RWPE2 (cell line): ENCODE results near the gene NDOR1.
A peak's percentile ranks its signal among the peaks of the same experiment; 100 is the strongest.

ENCODE experiments used
- ATAC-seq: fragments of 200-7000 bp; cut with Tn5 transposase; 3 replicates; pipeline ENCODE4 v1.9.1; 2021; ENCODE audit warnings: low read depth
- DNase-seq: peaks from one replicate; pipeline ENCODE4 v3.0.0-alpha.2; 2020; ENCODE audit warnings: low spot score
- H3K27ac ChIP-seq: fragments of 450-650 bp; 2 replicates; pipeline ENCODE4 v1.5.1; 2017; ENCODE audit warnings: mild to moderate bottlenecking; ENCODE audit not compliant: poor library complexity, severe bottlenecking
- H3K27me3 ChIP-seq: fragments of 250-450 bp; sonication (Bioruptor Pico); 2 replicates; pipeline ENCODE4 v1.5.1; 2021; ENCODE audit warnings: mild to moderate bottlenecking, moderate library complexity; ENCODE audit not compliant: insufficient read depth, poor library complexity, severe bottlenecking
- H3K36me3 ChIP-seq: fragments of 250-450 bp; sonication (Bioruptor Pico); 2 replicates; pipeline ENCODE4 v1.5.1; 2020; ENCODE audit warnings: low read depth, mild to moderate bottlenecking, moderate library complexity
- H3K4me1 ChIP-seq: fragments of 250-450 bp; sonication (Bioruptor Pico); 2 replicates; pipeline ENCODE4 v1.5.1; 2021; ENCODE audit warnings: mild to moderate bottlenecking, moderate library complexity; ENCODE audit not compliant: insufficient read depth, poor library complexity, severe bottlenecking
- H3K4me3 ChIP-seq: fragments of 250-450 bp; sonication (Bioruptor Pico); 2 replicates; pipeline ENCODE4 v1.5.1; 2021; ENCODE audit warnings: mild to moderate bottlenecking, moderate library complexity; ENCODE audit not compliant: severe bottlenecking
- H3K9me3 ChIP-seq: fragments of 250-450 bp; sonication (Bioruptor Pico); 2 replicates; pipeline ENCODE4 v1.5.1; 2021; ENCODE audit warnings: mild to moderate bottlenecking, moderate library complexity; ENCODE audit not compliant: severe bottlenecking
- CTCF ChIP-seq: fragments of 450-650 bp; IDR thresholded peaks from one replicate; pipeline ENCODE4 v1.5.1; 2017; ENCODE audit warnings: mild to moderate bottlenecking, moderate library complexity; ENCODE audit not compliant: poor library complexity, severe bottlenecking

The NDOR1 gene

DNA sequence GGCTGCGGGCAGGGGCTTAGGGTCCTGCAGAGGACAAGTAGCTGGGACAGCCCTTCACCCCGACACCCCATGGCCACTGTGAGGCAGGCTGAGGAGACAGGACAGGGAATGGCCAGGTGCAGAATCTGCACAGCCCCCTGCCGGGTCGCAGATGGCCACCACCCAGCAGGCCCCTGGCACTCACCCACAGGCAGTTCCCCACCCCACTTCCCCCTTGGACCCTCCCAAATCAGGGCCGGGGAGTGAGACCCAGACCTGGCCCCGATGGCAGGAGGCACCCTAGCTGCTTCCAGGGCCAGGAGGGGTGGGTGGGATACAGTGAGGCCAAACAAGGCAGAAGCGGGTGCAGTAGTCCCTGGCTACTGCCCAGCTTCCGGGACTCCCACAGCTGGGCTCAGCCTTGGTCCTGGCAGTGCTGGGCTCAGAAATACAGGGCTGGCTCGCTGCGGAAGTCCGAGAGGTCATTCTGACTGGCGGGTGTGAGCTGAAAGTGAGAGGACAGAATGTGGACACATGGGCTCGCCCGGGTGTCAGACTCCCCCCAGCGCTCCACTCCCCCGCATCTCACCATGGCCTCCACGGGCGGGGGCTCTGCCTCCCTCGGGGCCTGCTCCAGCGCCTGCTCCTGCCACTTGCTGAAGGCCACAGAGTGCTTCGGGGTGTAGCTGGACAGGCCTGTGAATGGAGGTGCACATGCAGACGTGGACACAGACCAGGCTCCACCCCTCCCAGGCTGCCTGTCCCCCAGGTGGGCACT is 13.6 kb upstream of the NDOR1 start:
- no peak overlapping the region for H3K27ac ChIP-seq
- H3K4me3 ChIP-seq, result no peak overlapping the region
- peaks cover 15% of the 10 kb centered on the region for H3K4me1 ChIP-seq
- no peak for DNase-seq
- H3K36me3 ChIP-seq, result peaks cover 18% of the 10 kb centered on the region
- no peak for ATAC-seq
- no peaks in the 10 kb centered on the region for H3K27me3 ChIP-seq
- H3K9me3 ChIP-seq, result no peaks in the 10 kb centered on the region
- TF ChIP-seq CTCF, result no peak

- Histone ChIP-seq H3K27ac (no peak overlapping the region), H3K4me3 (no peak overlapping the region), H3K4me1 (peaks cover 11% of the 10 kb centered on the region), H3K9me3 (no peaks in the 10 kb centered on the region), H3K27me3 (no peaks in the 10 kb centered on the region), H3K36me3 (peaks cover 12% of the 10 kb centered on the region)
- ATAC-seq, result no peak
- TF ChIP-seq CTCF, result no peak
- DNase-seq, result no peak
These were observed 13.1 kb upstream of the NDOR1 start for GRCh38 chr9:137192448-137192780.

GRCh38 chr9:137192859-137193258 is 12.6 kb upstream of the NDOR1 start:
- H3K27ac ChIP-seq, result no peak overlapping the region
- DNase-seq (no peak), ATAC-seq (no peak)
- H3K9me3 ChIP-seq, result no peaks in the 10 kb centered on the region
- TF ChIP-seq CTCF, result no peak
- H3K36me3 ChIP-seq, result peaks cover 11% of the 10 kb centered on the region; the same call in 1 of the 2 replicates
- H3K27me3 ChIP-seq, result no peaks in the 10 kb centered on the region
- peaks cover 11% of the 10 kb centered on the region for H3K4me1 ChIP-seq
- no peak overlapping the region for H3K4me3 ChIP-seq

DNA sequence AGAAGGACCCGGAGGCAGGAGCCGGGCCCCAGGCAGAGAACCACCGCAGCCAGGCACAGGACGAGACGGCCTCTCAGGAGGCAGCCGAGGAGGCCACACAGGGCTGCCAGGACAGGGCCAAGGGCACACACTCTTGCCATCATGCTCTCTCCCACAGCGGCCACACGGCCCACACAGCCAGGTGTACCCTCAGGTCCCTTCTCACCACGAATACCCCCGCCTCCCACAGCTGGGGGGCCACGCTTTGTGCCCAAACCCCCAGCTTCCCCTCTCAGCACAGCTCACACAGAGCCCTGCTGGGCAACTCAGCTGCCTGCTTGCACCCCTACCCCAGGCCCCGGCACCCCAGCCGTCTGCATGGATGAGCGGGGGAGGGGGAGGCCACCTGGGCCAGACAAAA is 11.7 kb upstream of the NDOR1 start:
- H3K27ac ChIP-seq, result no peak overlapping the region
- TF ChIP-seq CTCF, result no peak
- H3K4me1 ChIP-seq, result peaks cover 18% of the 10 kb centered on the region
- peaks cover 11% of the 10 kb centered on the region; the same call in 1 of the 2 replicates for H3K36me3 ChIP-seq
- no peak for DNase-seq
- H3K27me3 ChIP-seq, result no peaks in the 10 kb centered on the region
- no peaks in the 10 kb centered on the region for H3K9me3 ChIP-seq
- H3K4me3 ChIP-seq, result no peak overlapping the region
- no peak for ATAC-seq

DNA sequence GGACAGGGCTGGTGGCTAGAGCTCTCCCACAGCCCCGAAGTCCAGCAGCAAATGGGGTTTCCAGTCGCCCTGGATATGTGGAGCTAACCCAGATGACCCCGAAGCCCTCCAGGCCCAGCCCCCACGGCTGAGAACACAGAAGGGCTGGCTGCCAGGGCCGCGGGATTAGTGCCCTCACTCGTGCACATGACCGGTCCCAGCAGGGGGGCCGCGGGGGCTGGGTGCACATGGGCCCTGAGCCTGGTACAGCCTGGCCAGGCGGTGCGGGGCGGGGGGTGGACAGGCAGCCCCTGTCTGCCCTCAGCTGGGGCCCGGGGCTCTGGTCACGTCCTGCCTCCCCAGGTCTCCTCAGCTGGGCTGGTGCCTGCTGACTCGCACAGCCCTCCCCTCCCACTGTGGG is 11.1 kb upstream of the NDOR1 start:
- peaks cover 18% of the 10 kb centered on the region for H3K4me1 ChIP-seq

More for the DNA sequence above, 11.1 kb upstream of the NDOR1 start:
- H3K27me3 ChIP-seq, result no peaks in the 10 kb centered on the region
- ATAC-seq (no peak), DNase-seq (no peak)
- H3K27ac ChIP-seq, result peak overlapping the region; percentile 25
- no peak for TF ChIP-seq CTCF
- peaks cover 11% of the 10 kb centered on the region; the same call in 1 of the 2 replicates for H3K36me3 ChIP-seq
- H3K9me3 ChIP-seq, result no peaks in the 10 kb centered on the region
- H3K4me3 ChIP-seq, result no peak overlapping the region
